ENCODE results near the gene ATP1A3. TPM values are rescaled to one million over a fixed set of nuclear protein-coding genes. Genes with fewer than 3 reads are reported as not detected.

Gene ATP1A3
- total and polyA plus RNA-seq, 12 donors = 0.11 to 35.0 (median 5.7) TPM; not detected in 1

GRCh38 chr19:41999071-41999877 is 5.2 kb upstream of the ATP1A3 start:
- 8 to 15% (median 9%) methylated on average over 32 to 55 of the region's 55 CpGs for WGBS, 4 donors

GRCh38 chr19:41998246-41999020 is 4.4 kb upstream of the ATP1A3 start:
- WGBS, 4 donors = 3 to 8% (median 4%) methylated on average over 4 to 61 of the region's 64 CpGs
- H3K36me3 ChIP-seq (replicated peaks in 1 of 2) = no peaks in the 10 kb centered on the region
- H3K27me3 ChIP-seq = peaks cover 63% of the 10 kb centered on the region
- TF ChIP-seq POLR2A (IDR thresholded peaks at IDR 0.05) = no peak
- TF ChIP-seq CTCF (IDR thresholded peaks at IDR 0.05) = peak in 5 of 6 experiments; percentile 6 to 45 (median 28)
- intact Hi-C loops (cut with DNase I) = no loop called here
- DNase-seq = peak in 3 of 7 donors; percentile 22 to 36 (median 31)
- H3K4me3 ChIP-seq = no peak overlapping the region
- H3K9me3 ChIP-seq (replicated peaks in 1 of 3) = no peaks in the 10 kb centered on the region
- peaks cover 0 to 7% of the 10 kb centered on the region in 2 donors for H3K4me1 ChIP-seq (replicated peaks in 1 of 2)
- H3K27ac ChIP-seq = peak overlapping the region in 1 of 5 donors; percentile 63

More at GRCh38 chr19:41999071-41999877, 5.2 kb upstream of the ATP1A3 start:
- no peak for DNase-seq
- Histone ChIP-seq H3K9me3 (replicated peaks in 1 of 3) (no peaks in the 10 kb centered on the region), H3K27me3 (peaks cover 55% of the 10 kb centered on the region), H3K4me1 (replicated peaks in 1 of 2) (no peaks in the 10 kb centered on the region), H3K36me3 (replicated peaks in 1 of 2) (no peaks in the 10 kb centered on the region), H3K27ac (no peak overlapping the region), H3K4me3 (no peak overlapping the region)
- intact Hi-C loops (cut with DNase I) = no loop called here
- TF ChIP-seq CTCF (IDR thresholded peaks at IDR 0.05) = no peak
- no peak for TF ChIP-seq POLR2A (IDR thresholded peaks at IDR 0.05)

GRCh38 chr19:41997851-41998229 is 3.8 kb upstream of the ATP1A3 start:
- H3K27me3 ChIP-seq = peaks cover 63% of the 10 kb centered on the region
- intact Hi-C loops (cut with DNase I) = no loop called here

More at GRCh38 chr19:41997851-41998229, 3.8 kb upstream of the ATP1A3 start:
- no peaks in the 10 kb centered on the region for H3K9me3 ChIP-seq (replicated peaks in 1 of 3)
- H3K27ac ChIP-seq = peak overlapping the region in 1 of 5 donors; percentile 63
- no peaks in the 10 kb centered on the region for H3K36me3 ChIP-seq (replicated peaks in 1 of 2)
- 2 to 7% (median 4%) methylated on average over 12 to 14 of the region's 14 CpGs for WGBS, 4 donors
- peak in 1 of 7 donors; percentile 87 for DNase-seq
- H3K4me3 ChIP-seq = no peak overlapping the region
- TF ChIP-seq POLR2A (IDR thresholded peaks at IDR 0.05) (no peak), CTCF (IDR thresholded peaks at IDR 0.05) (no peak)
- peaks cover 0 to 7% of the 10 kb centered on the region in 2 donors for H3K4me1 ChIP-seq (replicated peaks in 1 of 2)

Data from adrenal gland (tissue), 12 donors.